SK-N-SH (cell line): ENCODE measurements around the gene NT5DC3.

Experiments used
- CHD2 ChIP-seq: fragments of 150-350 bp; IDR thresholded peaks from 2 replicates; pipeline ENCODE4 v1.6.1; 2018; ENCODE audit warnings: low read length; ENCODE audit not compliant: partially characterized antibody
- CTCF ChIP-seq: fragments of 200-600 bp; sonication (generic); IDR thresholded peaks from 2 replicates; pipeline ENCODE4 v1.6.1; 2017; ENCODE audit warnings: antibody characterized with exemption, mild to moderate bottlenecking, moderate library complexity
- GABPA ChIP-seq: IDR thresholded peaks from 2 replicates; pipeline ENCODE4 v1.4.0; 2012; ENCODE audit warnings: low read depth, mild to moderate bottlenecking
- MAX ChIP-seq: IDR thresholded peaks from 2 replicates; pipeline ENCODE4 v1.4.0; 2012; ENCODE audit warnings: low read depth
- POLR2AphosphoS5 ChIP-seq: IDR thresholded peaks from 2 replicates; pipeline ENCODE4 v1.6.1; 2012; ENCODE audit warnings: low read depth, low read length
- TCF12 ChIP-seq: IDR thresholded peaks from 2 replicates; pipeline ENCODE4 v1.4.0; 2012

DNA sequence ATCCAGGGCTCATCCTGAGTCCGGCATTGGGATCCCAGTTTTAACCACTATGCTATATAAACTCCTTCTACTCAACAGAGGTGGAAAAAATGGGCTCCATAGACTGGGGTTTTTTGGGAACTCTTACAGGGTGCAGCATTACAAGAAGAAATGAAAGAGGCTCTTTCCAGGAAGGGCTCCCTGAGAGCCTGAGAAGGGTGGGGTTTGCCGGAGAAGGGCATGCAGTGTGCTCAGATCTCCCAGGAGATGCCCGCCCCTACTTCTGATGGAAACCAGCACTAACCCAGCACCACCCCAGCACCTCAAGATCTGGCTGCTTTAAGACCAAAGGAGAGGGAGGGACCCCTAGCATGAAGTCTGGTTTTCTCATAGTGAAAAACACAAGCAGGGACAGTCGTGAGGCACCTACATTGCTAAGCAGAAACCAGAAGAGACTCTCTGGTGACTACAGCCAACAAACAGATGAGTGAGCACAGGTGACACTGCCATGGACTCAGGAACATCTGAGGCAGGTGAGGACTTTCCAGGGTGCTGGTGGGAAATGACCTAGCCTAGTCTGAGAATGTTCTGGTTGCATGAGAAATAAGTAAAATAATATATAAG is 45.3 kb upstream of the NT5DC3 start:
- TF ChIP-seq CTCF (no peak), GABPA (no peak), TCF12 (no peak), CHD2 (no peak), POLR2AphosphoS5 (no peak), MAX (no peak)
